ACC112 (cell line): Measurements from ENCODE around the gene JARID2.

Experiments
- H2AFZ ChIP-seq: fragments of 200-600 bp; sonication (generic); one replicate; pipeline ENCODE4 v1.6.0; 2017; ENCODE audit warnings: antibody characterized with exemption, low read length; ENCODE audit not compliant: unreplicated experiment
- H3K27ac ChIP-seq: fragments of 200-600 bp; sonication (generic); 2 replicates; pipeline ENCODE4 v1.5.1; 2014; ENCODE audit warnings: low read depth, mild to moderate bottlenecking, antibody characterized with exemption, low read length, moderate library complexity
- H3K27me3 ChIP-seq: fragments of 200-600 bp; sonication (generic); 2 replicates; pipeline ENCODE4 v1.6.1; 2014; ENCODE audit warnings: mild to moderate bottlenecking, antibody characterized with exemption, low read length, moderate library complexity, mixed read lengths; ENCODE audit not compliant: insufficient read depth
- H3K36me3 ChIP-seq: fragments of 200-600 bp; sonication (generic); 2 replicates; pipeline ENCODE4 v1.6.1; 2016; ENCODE audit warnings: mild to moderate bottlenecking, antibody characterized with exemption, low read length, moderate library complexity, mixed read lengths; ENCODE audit not compliant: insufficient read depth
- H3K4me1 ChIP-seq: fragments of 200-600 bp; sonication (generic); one replicate; pipeline ENCODE4 v1.6.1; 2016; ENCODE audit warnings: low read length, mixed read lengths; ENCODE audit not compliant: insufficient read depth, unreplicated experiment, control insufficient read depth
- H3K4me3 ChIP-seq: fragments of 200-600 bp; sonication (generic); 2 replicates; pipeline ENCODE4 v1.5.1; 2014; ENCODE audit warnings: mild to moderate bottlenecking, low read depth, low read length
- H3K79me2 ChIP-seq: fragments of 200-600 bp; sonication (generic); one replicate; pipeline ENCODE4 v1.6.0; 2016; ENCODE audit warnings: low read length; ENCODE audit not compliant: control insufficient read depth, unreplicated experiment, insufficient read depth

The JARID2 gene

GRCh38 chr6:15509335-15509933 is 263.6 kb downstream of the JARID2 start:
- no peak overlapping the region for H2AFZ ChIP-seq
- peaks cover 6% of the 10 kb centered on the region for H3K79me2 ChIP-seq
- peaks cover 11% of the 10 kb centered on the region for H3K4me1 ChIP-seq
- peaks cover 12% of the 10 kb centered on the region; the same call in 1 of the 2 replicates for H3K36me3 ChIP-seq
- H3K4me3 ChIP-seq, result no peak overlapping the region
- H3K27ac ChIP-seq, result no peak overlapping the region
- no peaks in the 10 kb centered on the region for H3K27me3 ChIP-seq

DNA sequence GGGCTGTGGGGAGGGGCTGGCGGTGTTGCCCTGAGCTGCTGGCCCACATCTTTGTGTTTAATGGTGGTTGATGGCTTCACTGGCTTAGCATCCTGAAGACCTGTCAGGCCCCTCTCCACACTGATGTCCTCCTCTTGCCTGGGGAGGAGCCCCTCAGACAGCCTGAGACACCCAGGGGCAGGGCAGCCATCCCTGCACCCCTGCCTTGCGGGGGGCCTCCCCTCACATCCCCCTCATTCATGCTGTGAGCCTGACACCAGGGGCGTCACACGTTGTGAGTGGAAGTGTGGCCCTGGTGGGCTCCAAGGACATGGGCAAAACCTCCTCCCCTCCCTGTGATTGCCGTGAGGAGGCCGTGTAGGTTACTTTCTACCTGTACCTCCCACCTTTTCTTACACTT is 264.3 kb downstream of the JARID2 start:
- H3K27ac ChIP-seq, result no peak overlapping the region
- no peak overlapping the region for H3K4me3 ChIP-seq
- H2AFZ ChIP-seq, result no peak overlapping the region
- peaks cover 12% of the 10 kb centered on the region; the same call in 1 of the 2 replicates for H3K36me3 ChIP-seq
- H3K79me2 ChIP-seq, result peaks cover 6% of the 10 kb centered on the region
- peaks cover 7% of the 10 kb centered on the region for H3K4me1 ChIP-seq
- no peaks in the 10 kb centered on the region for H3K27me3 ChIP-seq

DNA sequence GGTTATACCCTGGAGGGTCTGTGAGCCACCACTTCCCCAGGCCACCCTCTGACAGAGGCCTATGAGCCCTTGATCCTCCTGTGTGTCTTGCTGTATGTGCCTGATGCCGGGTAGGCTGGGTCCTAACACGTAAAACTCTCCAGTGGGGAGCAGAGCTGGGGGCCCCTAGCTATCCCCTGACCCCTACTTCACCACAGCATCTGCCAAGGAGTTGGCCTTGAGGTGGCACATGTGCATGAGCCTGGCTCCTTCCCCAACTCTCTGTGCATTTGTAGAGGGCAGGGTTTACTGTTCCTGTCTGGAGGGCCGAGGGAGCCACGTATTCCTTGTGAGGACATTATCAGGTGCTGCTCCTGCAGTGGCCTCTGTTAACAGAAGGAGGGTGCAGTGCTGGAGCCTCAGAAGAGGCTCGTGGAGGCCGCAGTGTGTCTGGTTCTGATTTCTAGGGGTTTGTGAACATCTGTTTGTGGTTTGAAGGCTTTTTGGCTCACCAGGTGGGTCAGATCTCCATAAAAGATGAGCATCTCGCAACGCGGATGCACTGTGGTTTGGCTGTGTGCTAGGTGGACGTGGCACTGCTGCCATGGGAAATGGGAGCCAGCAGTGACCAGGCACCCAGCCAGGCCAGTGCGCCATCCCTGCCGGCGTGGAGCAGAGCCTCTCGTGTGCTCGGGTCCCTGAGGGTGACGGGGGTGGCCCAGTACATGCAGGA is 264.8 kb downstream of the JARID2 start:
- Histone ChIP-seq H3K4me1 (peaks cover 1% of the 10 kb centered on the region), H3K27ac (no peak overlapping the region), H3K27me3 (no peaks in the 10 kb centered on the region), H3K79me2 (peaks cover 2% of the 10 kb centered on the region), H3K36me3 (peaks cover 12% of the 10 kb centered on the region; the same call in 1 of the 2 replicates), H3K4me3 (no peak overlapping the region), H2AFZ (no peak overlapping the region)

- Histone ChIP-seq H3K36me3 (peaks cover 8% of the 10 kb centered on the region; the same call in 1 of the 2 replicates), H3K4me1 (no peaks in the 10 kb centered on the region), H2AFZ (no peak overlapping the region), H3K27ac (no peak overlapping the region), H3K4me3 (no peak overlapping the region), H3K27me3 (no peaks in the 10 kb centered on the region), H3K79me2 (no peaks in the 10 kb centered on the region)
Observed at GRCh38 chr6:15511248-15512125, 265.6 kb downstream of the JARID2 start.

GRCh38 chr6:15512126-15512525 is 266.3 kb downstream of the JARID2 start:
- Histone ChIP-seq H3K4me1 (no peaks in the 10 kb centered on the region), H2AFZ (no peak overlapping the region), H3K79me2 (no peaks in the 10 kb centered on the region), H3K4me3 (no peak overlapping the region), H3K27ac (no peak overlapping the region), H3K27me3 (no peaks in the 10 kb centered on the region), H3K36me3 (peaks cover 8% of the 10 kb centered on the region; the same call in 1 of the 2 replicates)

DNA sequence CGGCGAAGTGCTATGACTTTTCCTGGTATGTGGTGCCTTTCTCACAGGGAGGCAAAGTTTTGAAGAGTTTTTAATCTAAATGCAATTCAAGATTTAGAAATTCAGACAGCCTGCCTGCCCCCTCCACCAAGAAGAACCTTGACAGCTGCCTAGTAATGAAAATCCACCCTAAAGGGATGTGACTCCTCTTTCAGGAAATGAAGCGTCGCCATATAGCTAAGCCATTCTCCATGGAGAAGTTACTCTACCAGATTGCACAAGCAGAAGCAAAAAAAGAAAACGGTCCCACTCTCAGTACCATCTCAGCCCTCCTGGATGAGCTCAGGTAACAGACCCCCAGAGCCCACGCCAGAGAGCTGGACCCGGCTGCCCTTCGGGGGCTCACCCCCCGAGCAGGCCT is 266.9 kb downstream of the JARID2 start:
- no peak overlapping the region for H2AFZ ChIP-seq

GRCh38 chr6:15513131-15513771 is 267.4 kb downstream of the JARID2 start:
- H3K36me3 ChIP-seq, result peaks cover 7% of the 10 kb centered on the region; the same call in 1 of the 2 replicates
- no peak overlapping the region for H2AFZ ChIP-seq

More for the DNA sequence above, 266.9 kb downstream of the JARID2 start:
- Histone ChIP-seq H3K36me3 (peaks cover 8% of the 10 kb centered on the region; the same call in 1 of the 2 replicates), H3K27ac (no peak overlapping the region), H3K27me3 (no peaks in the 10 kb centered on the region), H3K4me1 (no peaks in the 10 kb centered on the region), H3K79me2 (no peaks in the 10 kb centered on the region), H3K4me3 (no peak overlapping the region)

DNA sequence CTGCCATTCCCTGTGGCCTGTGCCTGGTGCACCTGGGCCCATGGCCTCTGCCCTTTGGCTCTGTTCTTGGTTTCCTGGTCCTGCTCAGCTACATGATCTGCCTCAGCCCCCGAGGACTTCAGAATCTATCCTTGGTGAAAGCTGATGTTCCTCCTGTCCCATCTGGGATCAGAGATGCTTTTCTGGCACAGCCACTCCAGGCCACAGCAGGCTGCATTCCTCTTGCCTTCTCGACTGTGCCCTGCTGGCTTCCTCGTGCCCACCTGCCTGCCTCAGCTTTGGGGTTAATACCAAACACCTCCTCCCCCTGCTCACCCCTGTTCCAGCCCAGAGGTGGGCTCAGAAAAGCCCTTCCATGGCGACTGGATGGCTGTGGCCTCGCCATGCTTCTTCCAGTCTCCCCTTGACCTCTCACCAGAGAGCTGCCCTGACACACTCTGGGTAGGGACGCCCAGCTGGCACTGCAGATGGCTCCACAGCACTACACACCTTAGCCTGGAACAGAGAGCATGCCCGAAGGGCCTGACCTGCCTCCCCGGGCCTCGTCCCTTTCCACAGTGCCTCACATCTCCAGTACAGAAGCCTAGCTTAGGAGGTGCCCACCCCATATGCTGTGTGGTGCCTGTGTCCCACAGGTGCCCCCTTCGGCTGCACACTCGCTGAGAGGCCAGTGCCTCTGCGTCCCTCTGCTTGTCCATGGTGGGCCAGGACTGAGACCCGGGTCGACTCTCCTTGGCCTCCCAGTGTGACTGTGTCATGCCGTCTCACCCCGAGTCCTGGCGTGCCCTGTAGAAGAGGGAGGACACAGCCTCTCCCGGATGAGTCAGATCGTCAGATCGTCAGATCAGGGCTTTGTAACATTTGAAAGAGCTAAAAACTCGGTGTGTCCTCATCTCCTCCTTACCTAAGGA is 268.2 kb downstream of the JARID2 start:
- H3K4me3 ChIP-seq, result no peak overlapping the region
- no peaks in the 10 kb centered on the region for H3K27me3 ChIP-seq
- no peaks in the 10 kb centered on the region for H3K79me2 ChIP-seq
- H3K27ac ChIP-seq, result no peak overlapping the region
- H2AFZ ChIP-seq, result no peak overlapping the region
- no peaks in the 10 kb centered on the region for H3K4me1 ChIP-seq
- H3K36me3 ChIP-seq, result peaks cover 4% of the 10 kb centered on the region; the same call in 1 of the 2 replicates

More at GRCh38 chr6:15513131-15513771, 267.4 kb downstream of the JARID2 start:
- H3K27ac ChIP-seq, result no peak overlapping the region
- no peaks in the 10 kb centered on the region for H3K79me2 ChIP-seq
- no peaks in the 10 kb centered on the region for H3K4me1 ChIP-seq
- no peaks in the 10 kb centered on the region for H3K27me3 ChIP-seq
- H3K4me3 ChIP-seq, result no peak overlapping the region

DNA sequence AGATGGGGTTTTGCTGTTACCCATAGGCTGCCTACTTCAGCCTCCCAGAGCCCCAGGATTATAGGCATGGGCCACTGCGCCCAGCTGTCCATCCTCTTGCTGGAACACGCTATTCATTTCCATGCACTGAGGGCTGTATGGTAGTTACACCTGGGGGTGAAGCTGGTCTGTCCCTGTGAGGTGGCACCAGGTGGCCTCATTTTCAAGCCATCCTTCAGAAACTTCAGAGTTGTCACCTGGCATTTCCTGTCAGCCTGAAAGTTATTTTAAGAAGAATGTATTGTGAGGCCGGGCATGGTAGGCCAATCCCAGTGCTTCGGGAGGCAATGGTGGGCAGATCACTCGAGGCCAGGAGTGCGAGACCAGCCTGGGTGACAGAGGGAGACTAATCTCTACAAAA is 269.4 kb downstream of the JARID2 start:
- Histone ChIP-seq H3K4me3 (no peak overlapping the region), H3K4me1 (no peaks in the 10 kb centered on the region), H3K79me2 (no peaks in the 10 kb centered on the region), H3K36me3 (peaks cover 4% of the 10 kb centered on the region; the same call in 1 of the 2 replicates), H3K27ac (no peak overlapping the region), H3K27me3 (no peaks in the 10 kb centered on the region), H2AFZ (no peak overlapping the region)
